HEK293 (cell line): Measurements from ENCODE around the gene CADM1.

Experiments used
- CTCF ChIA-PET: fragments of 350-600 bp; formaldehyde crosslinking; extraction: SDS; loops from one replicate; lab custom pipeline; 2021; ENCODE audit warnings: antibody characterized with exemption; lab: Yijun Ruan, JAX
- POLR2A ChIA-PET: fragments of 300-600 bp; formaldehyde crosslinking; extraction: SDS; loops from one replicate; lab custom pipeline; 2020; ENCODE audit warnings: antibody characterized with exemption, inconsistent platforms; lab: Yijun Ruan, JAX
- H3K27ac ChIP-seq: fragments of 200-500 bp; sonication (Bioruptor generic); 2 replicates; pipeline ENCODE4 v1.5.1; 2014; ENCODE audit warnings: low read depth, low read length, control low read depth, inconsistent platforms; ENCODE audit errors: extremely low read depth
- H3K36me3 ChIP-seq, 2 experiments: fragments of 200-500 bp in 1 of 2; sonication (Bioruptor generic) in 1 of 2; 1 replicate in 1 of 2; 2 replicates in 1 of 2; pipeline ENCODE4 v1.5.1; 2014 to 2017; ENCODE audit warnings: inconsistent platforms in 2 of 2, low read length in 2 of 2; ENCODE audit not compliant: control insufficient read depth in 2 of 2, insufficient read depth in 1 of 2
- H3K4me1 ChIP-seq: fragments of 200-500 bp; sonication (Bioruptor generic); 2 replicates; pipeline ENCODE4 v1.5.1; 2014; ENCODE audit warnings: mild to moderate bottlenecking, low read length, inconsistent platforms; ENCODE audit not compliant: control insufficient read depth, insufficient read depth
- H3K4me3 ChIP-seq: 2 replicates; pipeline ENCODE4 v1.5.1; 2011; ENCODE audit warnings: low read depth, mild to moderate bottlenecking, control low read depth, low read length, moderate library complexity
- H3K9me3 ChIP-seq: fragments of 200-500 bp; sonication (Bioruptor generic); 2 replicates; pipeline ENCODE4 v1.5.1; 2014; ENCODE audit warnings: low read depth, low read length, inconsistent platforms; ENCODE audit not compliant: control insufficient read depth, insufficient read depth
- EGR2 ChIP-seq: fragments of 450-650 bp; formaldehyde crosslinking; IDR thresholded peaks from 2 replicates; pipeline ENCODE4 v1.5.1; 2016; ENCODE audit warnings: low read depth, missing biosample characterization, missing genetic modification characterization
- GFI1B ChIP-seq: fragments of 450-650 bp; formaldehyde crosslinking; IDR thresholded peaks from 2 replicates; pipeline ENCODE4 v1.5.1; 2016; ENCODE audit warnings: missing biosample characterization, missing genetic modification characterization
- HOXA7 ChIP-seq: sonication (generic); formaldehyde crosslinking; IDR thresholded peaks from 2 replicates; pipeline ENCODE4 v1.8.1; 2022; ENCODE audit warnings: missing genetic modification reagents, borderline replicate concordance
- PATZ1 ChIP-seq: fragments of 450-650 bp; formaldehyde crosslinking; IDR thresholded peaks from 2 replicates; pipeline ENCODE4 v1.5.1; 2016; ENCODE audit warnings: missing biosample characterization, missing genetic modification characterization
- SCRT2 ChIP-seq: fragments of 450-650 bp; formaldehyde crosslinking; IDR thresholded peaks from 2 replicates; pipeline ENCODE4 v1.5.1; 2016; ENCODE audit warnings: missing biosample characterization, missing genetic modification characterization
- YY2 ChIP-seq: fragments of 450-650 bp; formaldehyde crosslinking; IDR thresholded peaks from 2 replicates; pipeline ENCODE4 v1.5.1; 2016; ENCODE audit warnings: missing biosample characterization, missing genetic modification characterization
- ZNF10 ChIP-seq: fragments of 450-650 bp; formaldehyde crosslinking; IDR thresholded peaks from 2 replicates; pipeline ENCODE4 v1.5.1; 2017; ENCODE audit warnings: missing biosample characterization, missing genetic modification characterization
- ZNF132 ChIP-seq: fragments of 450-650 bp; formaldehyde crosslinking; IDR thresholded peaks from 2 replicates; pipeline ENCODE4 v1.5.1; 2017; ENCODE audit warnings: missing biosample characterization, missing genetic modification characterization, borderline replicate concordance
- ZNF202 ChIP-seq: fragments of 450-650 bp; formaldehyde crosslinking; IDR thresholded peaks from 2 replicates; pipeline ENCODE4 v1.5.1; 2016; ENCODE audit warnings: missing biosample characterization, missing genetic modification characterization, borderline replicate concordance
- ZNF23 ChIP-seq: fragments of 450-650 bp; formaldehyde crosslinking; IDR thresholded peaks from 2 replicates; pipeline ENCODE4 v1.5.1; 2016; ENCODE audit warnings: missing biosample characterization, missing genetic modification characterization, borderline replicate concordance
- ZNF394 ChIP-seq: fragments of 450-650 bp; formaldehyde crosslinking; IDR thresholded peaks from 2 replicates; pipeline ENCODE4 v1.5.1; 2016; ENCODE audit warnings: missing biosample characterization, missing genetic modification characterization, mild to moderate bottlenecking, moderate library complexity, borderline replicate concordance
- ZNF398 ChIP-seq: fragments of 450-650 bp; formaldehyde crosslinking; IDR thresholded peaks from 2 replicates; pipeline ENCODE4 v1.5.1; 2017; ENCODE audit warnings: missing biosample characterization, missing genetic modification characterization
- ZNF626 ChIP-seq: fragments of 450-650 bp; sonication (Bioruptor Pico); formaldehyde crosslinking; IDR thresholded peaks from 2 replicates; pipeline ENCODE4 v1.5.1; 2018; ENCODE audit warnings: missing biosample characterization, missing genetic modification characterization, inconsistent platforms
- ZNF660 ChIP-seq: fragments of 450-650 bp; IDR thresholded peaks from 2 replicates; pipeline ENCODE4 v1.5.1; 2018; ENCODE audit warnings: missing biosample characterization, mild to moderate bottlenecking, missing genetic modification characterization
- ZNF747 ChIP-seq: fragments of 450-650 bp; formaldehyde crosslinking; IDR thresholded peaks from 2 replicates; pipeline ENCODE4 v1.5.1; 2016; ENCODE audit warnings: missing biosample characterization, missing genetic modification characterization

Gene CADM1

GRCh38 chr11:115237578-115237977 is 266.6 kb downstream of the CADM1 start:
- ChIA-PET POLR2A (no interaction called here), CTCF (no interaction called here)
- Histone ChIP-seq H3K4me3 (no peak overlapping the region), H3K27ac (no peak overlapping the region), H3K4me1 (peaks cover 2% of the 10 kb centered on the region; the same call in 1 of the 2 replicates), H3K9me3 (no peaks in the 10 kb centered on the region), H3K36me3 (peaks cover 0 to 44% of the 10 kb centered on the region in 2 experiments; a peak in 1 of 3 replicates)
- TF ChIP-seq PATZ1 (no peak), SCRT2 (tag by site-specific recombination) (no peak), ZNF747 (tag by site-specific recombination) (no peak), ZNF23 (tag by site-specific recombination) (no peak), ZNF398 (tag by site-specific recombination) (no peak), GFI1B (tag by site-specific recombination) (no peak), YY2 (tag by site-specific recombination) (no peak), ZNF394 (tag by site-specific recombination) (no peak), ZNF10 (tag by site-specific recombination) (no peak), HOXA7 (CRISPR knock-in tag) (no peak)

GRCh38 chr11:115234794-115235193 is 269.4 kb downstream of the CADM1 start:
- peak; percentile 60; the same call in 1 of the 2 replicates for TF ChIP-seq ZNF660
- no peak for TF ChIP-seq ZNF132
- TF ChIP-seq EGR2 = no peak
- TF ChIP-seq ZNF626 = no peak
- no peak for TF ChIP-seq PATZ1
- no peak overlapping the region for H3K27ac ChIP-seq
- CTCF ChIA-PET = interaction anchor here (0.6 kb wide), 1 partner anchor 261 kb away, joined by 3 read pairs; no protein-coding TSS in a partner anchor
- POLR2A ChIA-PET = no interaction called here
- H3K36me3 ChIP-seq = peaks cover 0 to 61% of the 10 kb centered on the region in 2 experiments; a peak in 1 of 3 replicates
- H3K4me3 ChIP-seq = no peak overlapping the region
- H3K9me3 ChIP-seq = no peaks in the 10 kb centered on the region
- no peaks in the 10 kb centered on the region; the same call in 1 of the 2 replicates for H3K4me1 ChIP-seq

GRCh38 chr11:115226556-115226955 is 277.7 kb downstream of the CADM1 start:
- no peak overlapping the region for H3K4me3 ChIP-seq
- H3K27ac ChIP-seq = no peak overlapping the region
- POLR2A ChIA-PET = no interaction called here
- H3K4me1 ChIP-seq = no peaks in the 10 kb centered on the region
- TF ChIP-seq HOXA7 (CRISPR knock-in tag) = no peak
- TF ChIP-seq ZNF132 = no peak
- no peak for TF ChIP-seq ZNF202
- H3K9me3 ChIP-seq = no peaks in the 10 kb centered on the region
- peaks cover 0 to 76% of the 10 kb centered on the region in 2 experiments; a peak in 1 of 3 replicates for H3K36me3 ChIP-seq
- CTCF ChIA-PET = interaction anchor here (3.8 kb wide), 1 partner anchor 10 kb away, joined by 15 read pairs; no protein-coding TSS in a partner anchor
